GM21576 (cell line): ENCODE measurements around the gene PCGF3.
"Not testable (repeated sequence)": the region's sequence is repeated elsewhere in the genome, so short reads cannot be mapped to it uniquely, and the experiment has no call there.

Source experiments
- ATAC-seq: cut with Tn5 transposase; IDR thresholded peaks from one replicate; pipeline ENCODE4 v1.9.1; 2021; ENCODE audit warnings: mild to moderate bottlenecking, moderate library complexity; ENCODE audit not compliant: unreplicated experiment

PCGF3 gene

DNA sequence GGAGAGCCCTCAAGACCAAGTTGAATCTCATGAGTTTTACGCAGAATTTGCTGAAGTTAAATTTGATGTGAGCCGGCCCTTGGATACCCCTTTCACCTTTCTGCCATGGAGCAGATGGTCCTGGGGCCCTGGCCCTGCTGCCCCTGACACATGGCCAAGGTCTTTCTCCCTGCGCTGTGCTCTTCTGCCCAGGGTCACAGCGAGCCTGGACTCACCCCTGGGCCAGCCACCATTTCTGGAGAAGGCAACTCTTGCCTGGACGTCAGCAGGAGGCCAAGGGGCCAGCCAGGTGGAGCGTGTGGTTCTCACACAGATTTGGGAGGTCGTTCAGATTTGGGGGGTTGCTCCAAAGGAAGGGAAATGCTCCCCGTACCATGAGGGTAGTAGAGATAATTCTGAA is 30.0 kb downstream of the PCGF3 start:
- no peak for ATAC-seq

DNA sequence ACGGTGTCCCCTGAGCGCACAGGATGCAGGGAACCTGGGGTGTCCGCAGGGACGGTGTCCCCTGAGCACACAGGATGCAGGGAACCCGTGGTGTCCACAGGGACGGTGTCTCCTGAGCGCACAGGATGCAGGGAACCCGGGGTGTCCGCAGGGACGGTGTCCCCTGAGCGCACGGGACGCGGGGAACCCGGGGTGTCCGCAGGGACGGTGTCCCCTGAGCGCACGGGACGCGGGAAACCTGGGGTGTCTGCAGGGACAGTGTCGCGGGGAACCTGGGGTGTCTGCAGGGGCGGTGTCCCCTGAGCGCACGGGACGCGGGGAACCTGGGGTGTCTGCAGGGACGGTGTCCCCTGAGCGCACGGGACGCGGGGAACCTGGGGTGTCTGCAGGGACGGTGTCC is 30.9 kb downstream of the PCGF3 start:
- not testable (repeated sequence) for ATAC-seq

DNA sequence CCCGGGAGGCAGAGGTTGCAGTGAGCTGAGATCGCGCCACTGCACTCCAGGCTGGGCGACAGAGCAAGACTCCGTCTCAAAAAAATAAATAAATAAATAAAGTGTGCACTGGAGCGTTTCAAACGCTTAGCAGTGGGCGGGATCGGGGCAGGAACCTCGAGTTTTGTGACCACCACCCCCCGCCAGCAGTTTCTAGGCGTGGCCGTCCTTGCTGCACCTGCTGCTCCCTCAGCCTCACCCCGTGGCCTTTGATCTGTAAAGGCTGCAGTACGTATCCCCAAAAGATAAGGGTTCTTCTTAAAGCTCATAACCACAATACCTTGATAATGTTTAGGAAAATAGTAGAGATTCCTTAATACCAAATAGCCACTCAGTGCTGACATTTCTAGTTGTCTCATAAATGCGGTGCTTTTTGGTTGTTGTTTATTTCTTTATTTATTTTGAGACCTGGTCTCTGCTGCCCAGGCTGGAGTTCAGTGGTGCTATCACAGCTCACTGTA is 33.2 kb downstream of the PCGF3 start:
- ATAC-seq, result no peak

DNA sequence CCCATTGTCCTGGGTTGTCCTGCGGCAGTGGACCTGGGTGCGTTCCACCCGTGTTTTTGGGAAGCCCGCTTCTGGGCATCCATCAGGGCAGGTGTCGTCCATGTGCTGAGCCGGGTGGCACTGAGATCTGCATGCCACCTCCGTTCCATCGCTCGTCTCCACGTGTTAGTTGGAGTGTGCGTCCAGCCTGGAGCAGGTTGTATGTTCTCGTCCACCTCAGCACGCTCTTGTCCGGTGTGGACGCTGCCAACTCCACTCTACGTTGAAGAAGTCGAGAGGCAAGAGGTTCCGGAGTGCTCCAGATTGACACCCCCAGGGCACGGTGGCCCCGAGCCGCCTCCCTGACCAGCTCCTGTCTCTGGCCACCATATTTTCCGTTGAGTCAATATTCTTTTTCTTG is 33.9 kb downstream of the PCGF3 start:
- no peak for ATAC-seq

DNA sequence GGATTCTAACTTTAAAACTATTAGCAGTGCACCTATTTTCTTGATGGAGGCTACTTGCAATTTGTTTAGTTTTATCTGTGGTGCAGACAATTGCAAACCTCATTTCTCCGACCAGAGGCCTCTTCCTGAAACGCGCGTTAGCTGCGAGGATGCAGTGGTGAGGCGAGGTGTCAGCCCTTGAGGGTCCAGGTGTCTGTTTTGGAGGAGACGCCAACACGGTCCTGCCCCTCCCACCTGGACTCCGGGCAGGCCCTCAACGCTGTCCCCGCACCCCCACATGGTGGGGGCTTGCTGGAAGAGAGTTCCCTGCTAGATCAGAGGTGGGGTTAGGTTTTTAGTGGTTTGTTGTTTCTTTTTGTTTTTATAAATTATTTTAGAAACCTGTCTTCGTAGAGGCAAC is 34.4 kb downstream of the PCGF3 start:
- ATAC-seq, result no peak

DNA sequence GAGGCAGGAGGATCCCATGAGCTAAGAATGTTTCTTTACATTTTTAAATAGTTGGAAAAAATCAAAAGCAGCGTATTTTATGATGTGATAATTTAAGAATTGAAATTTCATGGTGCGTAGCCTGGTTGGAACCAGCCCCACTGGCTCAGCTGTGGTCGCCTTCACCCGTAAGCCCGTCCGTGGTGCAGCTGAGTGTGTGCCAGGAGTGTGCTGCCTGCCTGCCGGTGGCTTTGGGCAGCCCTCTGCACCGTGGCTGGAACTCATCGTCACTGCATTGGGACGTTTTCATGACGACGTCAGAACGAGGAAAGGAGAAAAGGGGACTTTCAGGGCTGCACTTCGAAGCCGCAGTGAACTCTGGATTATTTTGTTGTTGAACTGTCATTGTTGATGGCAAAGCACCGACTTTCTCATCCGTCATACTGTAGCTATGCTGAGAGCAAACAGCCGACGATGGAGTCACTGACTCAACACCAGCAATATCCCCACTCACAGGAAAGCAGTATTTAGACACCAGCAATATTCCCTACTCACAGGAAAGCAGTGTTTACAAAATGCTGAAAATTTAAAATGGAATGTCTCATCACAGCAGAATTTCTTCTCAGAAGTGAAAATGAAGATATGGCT is 35.1 kb downstream of the PCGF3 start:
- ATAC-seq, result no peak

DNA sequence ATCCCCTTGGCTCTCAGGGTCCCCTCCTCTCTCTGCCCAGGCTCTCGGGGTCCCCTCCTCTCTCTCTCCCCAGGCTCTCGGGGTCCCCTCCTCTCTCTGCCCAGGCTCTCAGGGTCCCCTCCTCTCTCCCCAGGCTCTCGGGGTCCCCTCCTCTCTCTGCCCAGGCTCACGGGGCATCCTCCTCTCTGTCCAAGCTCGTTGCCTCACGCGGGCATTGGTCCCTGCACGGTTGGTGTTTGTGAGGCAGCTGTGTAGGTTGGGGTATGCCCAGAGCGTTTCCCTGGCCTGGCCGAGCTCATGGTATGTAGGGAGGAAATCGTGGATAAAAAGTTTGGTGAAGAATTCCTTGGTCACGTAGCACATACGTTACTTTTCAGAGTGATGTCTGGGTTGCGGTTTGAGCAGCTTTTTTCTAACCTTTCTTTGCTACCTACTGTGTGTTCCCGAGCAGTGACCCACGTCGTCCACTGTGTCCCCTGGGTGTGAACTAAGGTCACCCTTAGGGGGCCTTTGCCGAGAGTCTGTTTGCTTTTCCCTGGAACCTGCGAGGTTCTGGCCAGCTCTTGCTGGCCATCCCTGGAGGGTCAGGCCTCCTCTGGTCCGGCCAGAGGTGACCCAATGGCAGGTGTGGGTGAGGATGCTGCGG is 36.6 kb downstream of the PCGF3 start:
- ATAC-seq, result no peak

DNA sequence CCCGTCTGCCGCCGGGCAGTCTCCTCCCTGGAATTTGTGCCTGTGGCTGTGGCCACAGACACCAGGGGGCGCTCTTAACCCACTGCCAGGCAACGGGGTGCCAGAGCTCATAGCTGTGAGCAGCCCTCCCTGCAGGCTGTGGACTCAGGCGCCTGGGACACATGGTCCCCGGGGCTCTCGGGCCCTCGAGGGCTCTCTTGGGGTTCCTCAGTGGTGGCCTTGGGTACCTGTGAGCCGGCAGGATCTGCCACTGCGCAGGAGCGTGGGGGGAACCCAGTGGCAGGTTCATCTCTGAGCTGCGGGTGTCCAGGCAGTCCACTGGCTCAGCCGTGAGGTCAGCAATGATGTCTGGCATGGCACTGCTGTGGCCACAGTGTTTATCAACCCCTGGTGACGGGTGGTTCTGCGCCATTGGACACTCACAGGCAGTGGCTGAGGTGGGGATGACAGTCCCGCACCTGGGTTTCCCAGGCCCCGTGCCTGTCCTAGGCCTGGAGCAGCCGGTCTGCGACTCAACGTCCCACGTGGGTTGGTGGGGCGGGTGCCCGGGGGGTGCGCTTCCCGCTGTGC is 37.2 kb downstream of the PCGF3 start:
- ATAC-seq, result peak; percentile 49

DNA sequence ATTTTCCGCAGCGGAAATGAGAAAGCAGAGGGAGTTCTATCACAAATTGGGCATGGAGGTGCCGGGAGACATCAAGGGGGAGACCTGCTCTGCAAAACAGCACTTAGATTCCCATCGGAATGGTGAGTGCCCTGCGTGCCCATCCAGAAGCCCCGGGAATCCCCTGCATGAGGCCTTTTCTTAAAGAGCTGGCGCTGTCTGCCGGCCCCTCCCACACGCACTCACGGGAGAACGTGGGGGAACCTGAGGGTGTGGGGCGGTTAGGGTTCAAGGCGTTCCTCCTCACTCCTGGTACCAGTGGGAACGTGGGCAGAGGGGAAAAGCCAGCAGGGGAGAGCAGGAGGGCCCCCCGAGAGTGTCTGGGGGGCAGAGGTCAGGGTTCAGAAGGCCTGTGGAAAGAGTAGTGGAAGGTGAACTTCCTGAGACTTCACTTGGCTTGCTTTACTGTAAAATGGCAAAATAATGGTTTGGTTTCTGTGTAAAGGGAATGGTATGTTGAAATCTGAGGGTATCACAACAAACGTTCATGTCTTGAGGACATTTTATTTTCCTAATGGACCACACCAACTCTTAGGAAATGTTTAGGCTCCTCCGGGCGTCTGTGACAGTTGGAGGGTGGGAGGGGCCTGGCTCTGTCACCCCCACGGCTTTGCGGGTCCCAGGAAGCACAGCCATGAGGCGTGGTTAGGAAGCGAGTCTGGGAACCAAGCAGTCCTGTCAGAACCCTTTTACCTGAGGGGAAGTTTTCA is 38.0 kb downstream of the PCGF3 start:
- no peak for ATAC-seq

DNA sequence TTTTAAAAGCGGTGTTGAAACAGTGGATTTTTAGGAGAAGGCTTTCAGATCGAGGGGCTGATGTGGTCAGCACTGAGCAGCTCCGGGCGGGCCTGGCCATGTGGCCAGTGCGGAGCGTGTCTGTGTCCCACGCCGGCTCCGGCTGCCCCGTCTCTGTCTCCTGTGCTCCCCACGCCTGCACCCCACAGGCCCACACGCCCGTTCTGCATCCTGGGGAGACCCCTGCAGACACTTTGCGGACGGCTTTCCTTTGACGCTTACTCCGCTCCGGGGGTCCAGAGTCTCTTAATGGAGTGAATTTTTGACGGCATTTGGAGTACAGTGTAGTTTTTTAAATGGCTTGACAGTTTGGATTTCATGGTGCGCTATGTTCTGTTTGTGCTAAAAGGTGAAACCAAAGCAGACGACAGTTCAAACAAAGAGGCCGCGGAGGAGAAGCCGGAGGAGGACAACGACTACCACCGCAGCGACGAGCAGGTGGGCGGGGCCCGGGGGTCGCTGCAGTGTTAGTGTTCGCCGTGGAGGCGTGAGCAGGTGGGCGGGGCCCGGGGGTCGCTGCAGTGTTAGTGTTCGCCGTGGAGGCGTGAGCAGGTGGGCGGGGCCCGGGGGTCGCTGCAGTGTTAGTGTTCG is 38.7 kb downstream of the PCGF3 start:
- no peak for ATAC-seq

DNA sequence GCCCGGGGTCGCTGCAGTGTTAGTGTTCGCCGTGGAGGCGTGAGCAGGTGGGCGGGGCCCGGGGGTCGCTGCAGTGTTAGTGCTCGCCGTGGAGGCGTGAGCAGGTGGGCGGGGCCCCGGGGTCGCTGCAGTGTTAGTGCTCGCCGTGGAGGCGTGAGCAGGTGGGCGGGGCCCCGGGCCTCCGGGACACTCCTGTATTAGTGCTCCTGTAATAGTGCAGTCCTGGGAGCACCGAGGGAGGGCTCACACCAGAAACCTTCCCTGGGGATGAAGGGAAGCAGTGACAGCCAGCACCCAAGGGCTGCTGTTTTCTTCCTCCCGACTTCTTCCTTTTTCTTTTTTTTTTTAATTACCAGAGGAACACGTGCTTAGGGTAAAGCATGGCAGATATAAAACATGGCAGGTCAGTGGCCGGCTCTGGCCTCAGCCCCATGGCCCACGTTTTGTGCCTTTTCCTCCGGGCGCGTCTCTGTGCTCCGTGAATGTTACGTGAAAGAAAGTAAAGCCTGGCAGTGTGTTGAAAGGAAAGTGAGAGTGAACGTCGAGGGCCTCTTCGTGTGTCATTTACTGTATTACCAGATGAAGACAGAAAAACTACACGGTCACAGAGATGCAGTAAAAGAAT is 42.0 kb downstream of the PCGF3 start:
- ATAC-seq, result no peak

DNA sequence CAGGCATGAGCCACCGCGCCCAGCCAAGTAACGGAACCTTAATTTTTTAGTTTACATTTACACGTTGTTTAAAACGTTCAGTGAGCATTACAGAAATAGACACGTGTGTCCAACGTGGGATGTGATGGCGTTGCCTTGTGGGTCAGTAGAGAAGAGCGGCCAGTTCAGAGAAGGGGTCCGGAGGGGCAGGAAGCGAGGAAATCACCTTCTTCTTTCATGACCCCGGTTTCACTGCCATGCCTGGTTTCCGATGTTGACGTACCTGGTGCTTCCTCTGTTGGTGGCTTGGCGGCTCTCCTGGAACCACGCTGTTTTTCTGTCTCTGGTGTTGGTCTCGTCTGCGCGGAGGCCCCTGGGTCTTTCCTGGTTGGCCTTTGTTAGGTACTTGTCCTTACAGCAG is 42.8 kb downstream of the PCGF3 start:
- no peak for ATAC-seq

DNA sequence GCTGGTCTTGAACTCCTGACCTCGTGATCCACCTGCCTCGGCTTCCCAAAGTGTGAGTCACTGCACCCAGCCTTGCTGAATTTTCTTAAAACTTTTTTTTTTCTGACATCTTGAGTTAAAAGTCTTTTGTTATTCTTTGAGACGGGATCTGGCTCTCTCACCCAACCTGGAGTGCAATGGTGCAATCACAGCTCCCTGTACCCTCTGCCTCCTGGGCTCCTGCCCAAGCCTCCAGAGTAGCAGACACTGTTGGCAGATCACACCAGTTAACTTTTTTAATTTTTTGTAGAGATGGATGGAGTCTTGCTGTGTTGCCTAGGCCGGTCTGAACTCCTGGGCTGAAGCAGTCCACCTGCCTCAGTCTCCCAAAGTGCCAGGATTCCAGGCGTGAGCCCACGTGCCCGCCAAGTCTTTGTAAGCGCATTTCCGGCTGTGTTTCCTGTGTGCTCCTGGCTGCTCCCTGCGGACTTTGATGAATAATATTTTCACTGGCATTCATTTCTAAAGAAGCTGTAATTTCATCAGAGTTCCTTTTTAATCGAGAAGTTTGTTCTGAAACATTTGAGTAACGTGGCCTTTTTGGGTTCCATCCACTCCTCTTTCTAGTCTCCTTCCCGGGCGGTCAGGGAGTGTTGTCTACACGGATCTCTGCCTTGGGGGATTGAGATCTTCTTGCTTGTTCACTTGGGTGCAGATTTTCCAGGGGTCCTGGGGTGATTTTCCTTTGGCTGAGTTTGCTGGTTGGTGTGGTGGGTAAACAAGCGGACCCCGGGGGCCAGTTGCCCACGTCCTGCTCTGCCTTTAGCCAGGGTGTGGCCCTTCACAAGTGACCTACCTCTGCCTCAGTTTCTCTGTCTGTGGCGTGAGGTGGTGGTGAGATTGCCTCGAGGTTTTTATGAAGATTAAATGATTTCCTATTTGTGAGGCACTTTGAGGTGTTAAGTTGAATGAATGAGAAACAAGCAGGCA is 44.4 kb downstream of the PCGF3 start:
- ATAC-seq, result no peak

DNA sequence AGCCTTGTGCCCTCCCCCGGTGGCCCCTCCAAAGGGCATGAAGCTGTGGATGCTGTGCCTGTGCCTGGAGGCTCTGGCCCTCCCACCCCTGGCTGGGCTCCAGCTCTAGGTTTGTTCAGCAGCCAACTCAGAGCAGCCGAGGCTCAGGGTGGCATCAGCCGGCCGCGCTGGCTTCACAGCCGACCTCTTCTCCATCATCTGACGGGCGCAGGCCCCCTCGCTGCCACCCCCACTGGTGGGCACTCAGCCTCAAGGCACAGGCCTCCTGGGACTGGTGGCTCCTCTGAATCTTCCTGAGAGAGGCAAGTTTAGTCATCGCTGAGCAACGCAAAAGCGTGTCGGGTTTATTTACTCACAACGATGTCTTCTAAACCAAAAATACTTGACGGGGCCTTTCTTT is 46.0 kb downstream of the PCGF3 start:
- ATAC-seq, result no peak

DNA sequence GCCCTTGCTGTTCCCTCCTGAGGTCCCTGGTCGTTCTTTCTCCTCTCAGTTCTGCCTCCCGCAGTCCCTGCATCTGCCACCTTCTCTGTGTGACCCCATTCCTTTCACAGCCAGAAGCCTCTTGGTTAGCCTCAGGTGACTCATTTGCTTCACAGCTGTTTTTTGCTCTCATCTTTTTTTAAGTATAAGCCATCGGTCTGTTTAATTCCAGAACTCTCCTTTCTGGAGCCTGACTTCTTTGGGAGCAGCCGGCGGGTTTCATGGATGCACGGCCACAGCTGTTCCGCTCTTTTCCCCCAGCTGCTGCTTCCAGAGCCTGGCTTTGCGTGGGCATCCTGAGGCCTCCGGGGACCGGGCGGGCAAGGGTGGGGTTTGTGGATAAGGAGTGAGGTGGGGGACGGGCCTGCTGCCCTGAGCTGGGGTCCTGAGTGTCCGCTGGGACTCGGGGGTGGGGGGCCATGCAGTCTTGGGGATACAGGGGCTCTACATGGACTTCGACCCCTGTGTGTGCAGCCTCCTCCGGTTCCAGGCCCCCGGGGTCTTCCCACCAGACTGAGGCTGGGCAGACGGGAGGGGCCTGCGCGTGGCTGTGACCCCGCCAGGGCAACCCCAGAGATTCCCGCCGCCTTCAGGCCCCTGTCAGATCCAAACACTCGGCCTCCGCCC is 46.7 kb downstream of the PCGF3 start:
- ATAC-seq, result no peak

DNA sequence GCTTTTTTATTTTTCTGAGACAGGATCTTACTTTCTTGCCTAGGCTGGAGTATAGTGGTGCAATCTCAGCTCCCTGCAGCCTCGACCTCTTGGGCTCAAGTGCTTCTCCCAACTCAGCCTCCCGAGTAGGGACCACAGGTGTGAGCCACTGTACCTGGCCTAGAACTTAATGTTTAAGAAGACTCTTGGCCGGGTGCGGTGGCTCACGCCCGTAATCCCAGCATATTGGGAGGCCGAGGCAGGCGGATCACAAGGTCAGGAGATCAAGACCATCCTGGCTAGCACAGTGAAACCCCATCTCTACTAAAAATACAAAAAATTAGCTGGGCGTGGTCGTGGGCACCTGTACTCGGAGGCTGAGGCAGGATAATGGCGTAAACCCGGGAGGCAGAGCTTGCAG is 47.6 kb downstream of the PCGF3 start:
- ATAC-seq, result not testable (repeated sequence)

DNA sequence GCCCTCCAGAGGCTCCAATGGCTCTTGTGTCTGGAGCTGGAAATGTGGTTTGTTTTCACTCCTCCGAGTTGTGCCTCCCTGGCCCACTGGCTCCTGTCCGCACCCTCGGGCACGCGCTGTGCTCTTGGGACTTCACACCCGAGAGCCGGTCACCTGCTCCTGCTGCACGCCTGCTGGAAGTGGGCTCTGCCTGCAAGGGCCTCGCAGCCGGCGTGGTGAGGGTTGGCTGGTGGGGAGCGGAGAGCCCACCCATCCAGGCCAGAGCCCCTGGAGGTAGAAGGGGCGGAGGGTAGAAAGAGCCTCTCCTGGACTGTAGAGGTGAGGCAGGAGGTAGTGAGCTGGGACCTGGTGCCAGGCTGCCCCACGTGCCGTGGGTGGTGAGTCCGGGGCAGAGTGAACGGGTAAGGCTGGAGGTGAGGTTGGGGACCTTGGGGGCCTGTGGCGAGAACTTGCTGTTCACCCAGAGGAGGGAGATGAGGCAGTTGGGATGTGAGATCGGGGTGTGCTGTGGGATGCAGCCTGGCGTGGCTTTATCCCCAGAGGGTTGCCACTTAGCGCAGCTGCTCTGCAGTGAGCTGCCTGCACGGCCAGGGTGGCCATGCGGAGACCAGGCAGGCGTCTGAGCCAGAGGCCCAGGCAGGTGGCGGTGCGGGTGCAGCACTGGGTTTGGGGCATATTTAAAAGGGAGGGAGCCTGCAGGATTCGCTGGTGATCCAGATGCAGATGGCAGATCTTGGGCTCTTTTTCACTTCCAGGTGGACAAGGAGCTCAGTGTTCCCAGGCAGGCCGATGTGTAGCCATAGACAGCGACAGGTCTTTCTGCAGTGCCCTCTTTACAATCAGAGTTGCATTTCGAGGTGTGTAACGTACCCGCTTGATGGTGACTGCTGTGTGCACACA is 48.8 kb downstream of the PCGF3 start:
- no peak for ATAC-seq

DNA sequence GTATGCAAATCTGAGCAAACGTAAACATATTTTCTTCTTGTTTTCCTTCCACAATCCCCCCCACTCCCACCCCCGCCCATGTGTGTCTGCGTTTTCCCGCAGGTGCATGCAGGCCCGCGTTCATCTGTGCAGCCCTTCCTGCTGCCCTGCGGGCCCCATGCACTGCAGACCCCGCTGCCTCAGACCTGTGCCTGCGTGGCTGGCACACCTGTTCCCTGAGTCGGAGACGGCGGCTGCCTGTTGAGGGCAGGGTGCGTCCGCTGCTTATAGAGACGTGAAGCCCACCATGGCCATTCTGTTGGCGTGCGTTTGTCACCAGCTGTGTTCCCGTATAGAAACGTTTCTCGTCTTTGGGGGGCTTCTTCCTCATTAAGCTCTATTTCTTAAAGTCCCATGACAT is 51.5 kb downstream of the PCGF3 start:
- no peak for ATAC-seq
